KOPT-K1 (cell line): ENCODE data around the gene IVL.

Source experiments
- H3K27ac ChIP-seq: fragments of 200-600 bp; sonication (generic); 2 replicates; pipeline ENCODE4 v1.5.1; 2016; ENCODE audit warnings: antibody characterized with exemption, mild to moderate bottlenecking, low read depth, low read length; ENCODE audit not compliant: poor library complexity, severe bottlenecking
- H3K36me3 ChIP-seq: fragments of 200-600 bp; sonication (generic); 2 replicates; pipeline ENCODE4 v1.5.1; 2017; ENCODE audit warnings: antibody characterized with exemption, mild to moderate bottlenecking, low read length, moderate library complexity; ENCODE audit not compliant: insufficient read depth
- H3K9me3 ChIP-seq: fragments of 200-600 bp; sonication (generic); 2 replicates; pipeline ENCODE4 v1.5.1; 2017; ENCODE audit warnings: antibody characterized with exemption, low read length, mild to moderate bottlenecking; ENCODE audit not compliant: insufficient read depth, poor library complexity, severe bottlenecking

IVL gene

GRCh38 chr1:152912900-152913299 lies 4.6 kb downstream of the IVL start:
- H3K9me3 ChIP-seq, result no peaks in the 10 kb centered on the region
- H3K36me3 ChIP-seq, result no peaks in the 10 kb centered on the region
- no peak overlapping the region for H3K27ac ChIP-seq

DNA sequence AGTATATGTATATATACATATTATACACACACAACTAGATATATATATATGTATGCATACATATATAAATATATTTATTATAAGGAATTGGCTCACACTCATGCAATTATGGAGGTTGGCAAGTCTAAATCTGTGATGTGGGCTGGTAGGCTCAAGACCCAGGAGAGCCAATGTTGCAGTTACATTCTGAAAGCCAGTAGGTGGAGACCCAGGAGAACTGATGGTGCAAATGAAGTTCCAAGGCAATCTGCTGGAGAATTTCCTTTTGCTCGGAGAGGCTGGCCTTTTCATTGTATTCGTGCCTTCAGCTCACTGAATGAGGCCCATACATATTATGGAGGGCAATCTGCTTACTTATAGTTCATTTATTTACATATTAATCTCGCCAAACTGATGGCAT lies 9.4 kb downstream of the IVL start:
- Histone ChIP-seq H3K36me3 (no peaks in the 10 kb centered on the region), H3K27ac (no peak overlapping the region), H3K9me3 (no peaks in the 10 kb centered on the region)

DNA sequence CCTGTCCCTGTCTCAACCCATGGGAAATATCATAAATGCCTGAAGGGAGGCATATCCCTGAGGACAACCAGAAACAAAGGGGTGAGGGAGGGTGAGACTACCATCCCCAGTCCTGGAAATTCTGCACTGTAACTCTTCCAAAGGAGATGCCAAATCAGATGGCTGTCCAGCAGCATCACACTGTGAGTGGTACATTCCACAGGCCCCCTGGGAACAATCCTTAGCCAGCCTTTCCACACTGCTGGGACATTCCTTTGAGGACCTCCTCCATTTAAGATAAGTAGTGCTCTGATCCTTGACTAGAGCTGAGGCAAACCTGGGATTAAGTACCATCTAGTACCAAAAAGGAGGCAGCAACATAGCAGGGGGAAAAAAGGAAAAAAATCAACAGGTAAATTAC lies 10.7 kb downstream of the IVL start:
- no peaks in the 10 kb centered on the region for H3K9me3 ChIP-seq
- H3K36me3 ChIP-seq, result no peaks in the 10 kb centered on the region
- no peak overlapping the region for H3K27ac ChIP-seq

DNA sequence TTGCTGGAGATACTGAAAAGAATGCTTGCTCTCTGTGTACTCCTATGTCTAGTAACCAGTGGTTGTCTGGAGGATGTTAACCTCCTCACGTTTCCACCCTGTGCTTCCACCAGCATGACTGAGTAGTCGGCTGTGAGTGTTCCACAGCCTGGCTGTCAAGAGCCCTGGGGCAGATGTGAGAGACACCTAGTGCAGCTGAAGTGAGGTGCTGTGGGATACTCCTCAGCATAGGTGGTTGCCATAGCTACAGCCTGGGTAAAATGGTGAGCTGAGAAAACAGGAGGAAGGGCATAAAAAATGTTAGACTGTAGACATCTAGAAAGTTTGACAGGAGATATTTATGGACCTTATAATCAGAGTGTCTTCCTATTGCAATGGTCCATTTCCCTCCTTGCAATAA lies 15.8 kb downstream of the IVL start:
- no peak overlapping the region for H3K27ac ChIP-seq
- no peaks in the 10 kb centered on the region for H3K9me3 ChIP-seq
- H3K36me3 ChIP-seq, result no peaks in the 10 kb centered on the region

DNA sequence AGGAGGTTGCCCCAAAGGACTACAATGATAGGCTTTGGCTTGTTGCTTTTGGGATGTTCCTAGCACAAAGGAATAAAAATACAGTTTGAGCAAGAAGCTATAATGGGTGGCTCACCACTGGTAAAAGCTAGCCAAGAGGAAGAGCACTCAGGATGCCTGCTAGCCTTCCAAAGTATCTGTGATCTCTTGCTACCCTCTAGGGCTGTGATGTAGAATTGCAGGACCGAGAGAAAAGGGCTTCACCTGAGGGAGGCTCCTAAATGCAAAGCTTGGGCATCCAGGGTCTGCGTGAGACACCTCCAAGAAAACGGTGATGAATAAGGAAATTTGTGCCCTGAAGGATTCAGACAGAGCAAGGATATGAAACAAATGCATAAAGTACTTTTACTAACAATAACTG lies 17.7 kb downstream of the IVL start:
- no peak overlapping the region for H3K27ac ChIP-seq
- H3K36me3 ChIP-seq, result no peaks in the 10 kb centered on the region
- H3K9me3 ChIP-seq, result no peaks in the 10 kb centered on the region

GRCh38 chr1:152928671-152929070 lies 20.3 kb downstream of the IVL start:
- no peaks in the 10 kb centered on the region for H3K9me3 ChIP-seq
- H3K27ac ChIP-seq, result no peak overlapping the region
- H3K36me3 ChIP-seq, result no peaks in the 10 kb centered on the region

- Histone ChIP-seq H3K36me3 (no peaks in the 10 kb centered on the region), H3K9me3 (no peaks in the 10 kb centered on the region), H3K27ac (no peak overlapping the region)
Observed at GRCh38 chr1:152932170-152932811, 23.9 kb downstream of the IVL start.

GRCh38 chr1:152933196-152933595 lies 24.9 kb downstream of the IVL start:
- Histone ChIP-seq H3K9me3 (no peaks in the 10 kb centered on the region), H3K27ac (no peak overlapping the region), H3K36me3 (no peaks in the 10 kb centered on the region)

DNA sequence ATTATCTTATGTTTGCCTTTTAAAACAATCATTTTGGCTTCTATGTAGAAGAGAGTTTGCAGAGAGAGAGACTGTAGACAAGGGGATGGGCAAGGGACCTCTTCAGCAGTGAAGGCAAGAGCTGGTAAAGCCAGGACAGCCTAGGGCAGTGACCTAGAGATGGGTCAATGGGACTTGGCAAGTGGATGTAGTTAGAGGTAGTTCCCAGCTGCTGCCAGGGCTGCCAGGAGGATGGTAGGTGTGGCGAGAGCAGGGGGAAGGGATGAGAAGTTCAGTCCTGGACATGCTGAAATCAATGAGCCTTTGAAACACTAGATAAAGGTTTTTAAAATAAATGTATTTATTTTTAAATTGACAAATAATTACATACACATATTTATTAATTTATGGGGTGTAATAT lies 32.3 kb downstream of the IVL start:
- no peaks in the 10 kb centered on the region for H3K36me3 ChIP-seq
- no peak overlapping the region for H3K27ac ChIP-seq
- H3K9me3 ChIP-seq, result no peaks in the 10 kb centered on the region

GRCh38 chr1:152941037-152941711 lies 32.8 kb downstream of the IVL start:
- Histone ChIP-seq H3K27ac (no peak overlapping the region), H3K36me3 (no peaks in the 10 kb centered on the region)

GRCh38 chr1:152942161-152942560 lies 33.8 kb downstream of the IVL start:
- Histone ChIP-seq H3K36me3 (no peaks in the 10 kb centered on the region), H3K27ac (no peak overlapping the region), H3K9me3 (no peaks in the 10 kb centered on the region)

More at GRCh38 chr1:152941037-152941711, 32.8 kb downstream of the IVL start:
- no peaks in the 10 kb centered on the region for H3K9me3 ChIP-seq

- H3K36me3 ChIP-seq, result no peaks in the 10 kb centered on the region
- no peaks in the 10 kb centered on the region for H3K9me3 ChIP-seq
- no peak overlapping the region for H3K27ac ChIP-seq
Observed at GRCh38 chr1:152946248-152946647, 37.9 kb downstream of the IVL start.

- Histone ChIP-seq H3K36me3 (no peaks in the 10 kb centered on the region), H3K9me3 (no peaks in the 10 kb centered on the region), H3K27ac (no peak within 1 kb of the TSS)
Observed at GRCh38 chr1:152946651-152947256, 38.4 kb downstream of the IVL start, which contains the start of gene SPRR5. Gene SPRR5, plus strand, starts transcription at chr1:152947206. Its CDS starts 1,349 bp downstream, at chr1:152948555.

GRCh38 chr1:152951711-152952110 lies 43.4 kb downstream of the IVL start:
- H3K9me3 ChIP-seq, result no peaks in the 10 kb centered on the region
- no peaks in the 10 kb centered on the region for H3K36me3 ChIP-seq

GRCh38 chr1:152953761-152954160 lies 45.4 kb downstream of the IVL start:
- Histone ChIP-seq H3K9me3 (no peaks in the 10 kb centered on the region), H3K36me3 (no peaks in the 10 kb centered on the region), H3K27ac (no peak overlapping the region)

More at GRCh38 chr1:152951711-152952110, 43.4 kb downstream of the IVL start:
- H3K27ac ChIP-seq, result no peak overlapping the region

DNA sequence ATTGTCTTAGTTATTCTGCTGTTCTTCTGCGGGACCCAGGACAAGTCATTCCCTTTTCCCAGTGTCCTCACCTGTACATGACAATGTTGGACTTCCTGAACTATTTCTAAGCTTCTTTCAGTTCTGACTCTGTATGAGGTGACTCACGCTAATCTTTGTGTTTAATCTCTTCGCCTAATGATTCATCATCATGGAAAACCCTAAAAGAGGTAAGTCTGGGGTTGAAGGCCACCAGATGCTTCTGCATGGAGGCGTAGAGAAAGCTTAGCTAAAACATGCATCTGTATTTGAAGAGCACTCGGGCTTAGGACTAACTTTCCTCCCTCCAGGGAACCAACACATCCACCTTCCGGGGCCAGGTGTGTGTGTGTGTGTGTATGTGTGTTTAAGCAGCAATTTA lies 46.1 kb downstream of the IVL start:
- Histone ChIP-seq H3K27ac (no peak overlapping the region), H3K9me3 (no peaks in the 10 kb centered on the region), H3K36me3 (no peaks in the 10 kb centered on the region)
